Colonic mucosa (tissue), 4 donors: Measurements from ENCODE around the gene SELE. TPM values are rescaled to one million over a fixed set of nuclear protein-coding genes. Genes with fewer than 3 reads are reported as not detected.

Experiments
- DNase-seq: peaks from one replicate; pipeline ENCODE4 v3.0.0-alpha.2; 2020
- H3K27ac ChIP-seq: fragments of 200-600 bp; one replicate; pipeline ENCODE4 v1.8.0; 2021
- H3K27me3 ChIP-seq: fragments of 200-600 bp; one replicate; pipeline ENCODE4 v1.8.0; 2021
- H3K36me3 ChIP-seq: fragments of 200-600 bp; one replicate; pipeline ENCODE4 v1.8.0; 2021
- H3K4me1 ChIP-seq: fragments of 200-600 bp; one replicate; pipeline ENCODE4 v1.8.0; 2021; ENCODE audit warnings: mild to moderate bottlenecking
- H3K4me3 ChIP-seq: fragments of 200-600 bp; one replicate; pipeline ENCODE4 v1.8.0; 2021
- H3K9ac ChIP-seq, 2 donors: one replicate each; pipeline ENCODE4 v1.7.0; 2013; ENCODE audit warnings: control low read depth in 2 of 2, low read depth in 2 of 2, low read length in 2 of 2
- H3K9me3 ChIP-seq: fragments of 200-600 bp; one replicate; pipeline ENCODE4 v1.8.0; 2021
- CTCF ChIP-seq: fragments of 200-600 bp; IDR thresholded peaks from one replicate; pipeline ENCODE4 v1.8.0; 2022; ENCODE audit warnings: antibody characterized with exemption, mild to moderate bottlenecking
- intact Hi-C: fragments of 100-400 bp; cut with DNase I; formaldehyde crosslinking; loops from one replicate; pipeline ENCODE4 v1.14.1; 2022
- total RNA-seq, 2 donors: library from RNA; stranded (reverse); fragmentation: NEBNext Ultra II Directional in 1 of 2; extraction: Animal tissue kit (Norgen Biotek cat#: 25700) in 1 of 2; gene quantifications; one replicate each; pipeline ENCODE4 v1.2.1, GENCODE V29; 2021
- donor health status: healthy.
- donor health status: DM: no; HTN: no; CAD: no.
- donor health status: DM: no; HTN: no; CAD: no.

SELE gene
- total RNA-seq, 2 donors from 2014 or later = 0.20 to 4.0 TPM

- Histone ChIP-seq H3K36me3 (no peaks in the 10 kb centered on the region), H3K9ac (no peak overlapping the region), H3K4me3 (no peak overlapping the region), H3K4me1 (no peaks in the 10 kb centered on the region), H3K27ac (no peak overlapping the region), H3K9me3 (no peaks in the 10 kb centered on the region), H3K27me3 (no peaks in the 10 kb centered on the region)
- no peak for DNase-seq
- intact Hi-C loops = loop anchor here (5.0 kb wide), 1 partner anchor 156 kb away; no protein-coding TSS in a partner anchor
- TF ChIP-seq CTCF = no peak
Observed at GRCh38 chr1:169708647-169709046, 25.2 kb downstream of the SELE start.

- Histone ChIP-seq H3K36me3 (no peaks in the 10 kb centered on the region), H3K9ac (no peak overlapping the region), H3K4me1 (no peaks in the 10 kb centered on the region), H3K27me3 (no peaks in the 10 kb centered on the region), H3K27ac (no peak overlapping the region), H3K4me3 (no peak overlapping the region), H3K9me3 (no peaks in the 10 kb centered on the region)
- no peak for TF ChIP-seq CTCF
- intact Hi-C loops = loop anchor here (5.0 kb wide), 1 partner anchor 156 kb away; no protein-coding TSS in a partner anchor
- DNase-seq = no peak
Observed at GRCh38 chr1:169707912-169708604, 25.8 kb downstream of the SELE start.

- no peaks in the 10 kb centered on the region for H3K27me3 ChIP-seq
- H3K4me1 ChIP-seq = no peaks in the 10 kb centered on the region
- no peaks in the 10 kb centered on the region for H3K9me3 ChIP-seq
- H3K36me3 ChIP-seq = no peaks in the 10 kb centered on the region
- no peak overlapping the region for H3K4me3 ChIP-seq
- no peak for DNase-seq
- no peak for TF ChIP-seq CTCF
- no peak overlapping the region for H3K9ac ChIP-seq
- intact Hi-C loops = loop anchor here (5.0 kb wide), 1 partner anchor 152 kb away; no protein-coding TSS in a partner anchor
- H3K27ac ChIP-seq = no peak overlapping the region
Observed at GRCh38 chr1:169704797-169705196, 29.1 kb downstream of the SELE start.

- Histone ChIP-seq H3K9ac (no peak overlapping the region), H3K4me1 (no peaks in the 10 kb centered on the region), H3K36me3 (no peaks in the 10 kb centered on the region), H3K27ac (no peak overlapping the region), H3K9me3 (no peaks in the 10 kb centered on the region), H3K4me3 (no peak overlapping the region), H3K27me3 (no peaks in the 10 kb centered on the region)
- intact Hi-C loops = no loop called here
- TF ChIP-seq CTCF = no peak
- no peak for DNase-seq
Observed at GRCh38 chr1:169701261-169702005, 32.4 kb downstream of the SELE start.

GRCh38 chr1:169699707-169700106 is 34.2 kb downstream of the SELE start:
- Histone ChIP-seq H3K27ac (no peak overlapping the region), H3K4me3 (no peak overlapping the region), H3K36me3 (no peaks in the 10 kb centered on the region), H3K9ac (no peak overlapping the region), H3K9me3 (no peaks in the 10 kb centered on the region), H3K4me1 (no peaks in the 10 kb centered on the region), H3K27me3 (no peaks in the 10 kb centered on the region)
- no peak for DNase-seq
- no peak for TF ChIP-seq CTCF
- intact Hi-C loops = no loop called here
